Stimulated activated CD4-positive, alpha-beta T cell treated with anti-CD3 and anti-CD28 coated beads, Interleukin-15, amount 100 ng/mL, for 1 hour (primary cell): Measurements from ENCODE around the gene NPFFR1.

Experiments
- DNase-seq, 2 donors: peaks; one replicate each; pipeline ENCODE4 v3.0.0-alpha.2; 2020; ENCODE audit warnings: low read depth in 1 of 2, low spot score in 1 of 2

The NPFFR1 gene

DNA sequence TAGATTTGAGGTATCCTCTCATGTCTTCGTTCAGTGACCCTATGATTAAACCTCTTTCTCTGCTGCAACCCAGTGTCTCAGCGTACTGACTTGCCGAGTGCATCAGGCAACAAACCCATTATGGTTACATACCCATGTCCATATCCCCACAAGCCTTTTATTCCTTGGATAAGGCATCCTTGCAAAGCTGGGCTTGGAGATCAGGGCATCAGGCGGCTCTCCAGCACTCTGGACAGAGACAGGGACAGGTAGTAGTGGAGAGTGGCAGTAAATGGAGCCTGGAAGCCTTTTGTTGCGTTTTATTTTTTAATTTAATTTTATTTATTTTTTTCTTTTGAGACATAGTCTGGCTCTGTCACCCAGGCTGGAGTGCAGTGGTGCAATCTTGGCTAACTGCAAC is 32.0 kb upstream of the NPFFR1 start:
- no peak for DNase-seq

DNA sequence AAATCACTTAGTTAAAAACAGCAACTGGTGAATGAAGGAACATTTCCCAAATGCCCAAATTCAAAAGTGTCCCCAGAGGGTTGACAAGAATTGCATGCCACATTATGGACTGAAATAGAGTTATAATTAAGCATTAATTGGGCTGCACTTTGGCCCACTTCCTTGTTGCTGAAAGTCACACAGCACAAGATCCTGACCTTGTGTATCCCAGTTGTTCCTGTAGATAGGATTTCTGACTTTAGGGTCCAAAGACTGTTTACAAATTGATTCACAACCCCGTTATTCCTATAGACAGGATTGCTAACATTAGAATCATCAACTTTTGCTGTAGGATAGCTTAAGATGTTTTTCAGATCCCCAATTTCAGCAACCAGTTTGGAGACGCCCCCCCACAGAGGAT is 31.5 kb upstream of the NPFFR1 start:
- no peak for DNase-seq

DNA sequence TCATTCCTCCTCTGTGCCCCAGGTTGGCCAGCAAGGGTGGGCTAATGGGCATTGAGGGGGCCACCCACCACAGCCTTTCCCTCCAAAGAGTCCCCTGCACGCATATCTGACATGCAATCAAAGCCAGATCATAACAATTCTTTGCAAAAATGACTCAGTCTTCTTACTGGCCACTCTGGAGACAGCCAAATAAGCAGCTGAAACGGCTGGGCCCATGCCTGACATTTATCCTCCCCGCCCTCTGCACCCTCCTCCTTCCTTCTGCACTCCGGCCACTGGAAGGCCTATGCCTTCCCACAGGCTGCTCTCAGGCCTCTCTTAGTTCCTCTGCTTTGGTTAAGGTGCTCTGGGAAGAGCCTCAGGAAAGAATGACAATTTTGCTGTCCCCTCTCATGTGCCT is 29.2 kb upstream of the NPFFR1 start:
- DNase-seq, result no peak

DNA sequence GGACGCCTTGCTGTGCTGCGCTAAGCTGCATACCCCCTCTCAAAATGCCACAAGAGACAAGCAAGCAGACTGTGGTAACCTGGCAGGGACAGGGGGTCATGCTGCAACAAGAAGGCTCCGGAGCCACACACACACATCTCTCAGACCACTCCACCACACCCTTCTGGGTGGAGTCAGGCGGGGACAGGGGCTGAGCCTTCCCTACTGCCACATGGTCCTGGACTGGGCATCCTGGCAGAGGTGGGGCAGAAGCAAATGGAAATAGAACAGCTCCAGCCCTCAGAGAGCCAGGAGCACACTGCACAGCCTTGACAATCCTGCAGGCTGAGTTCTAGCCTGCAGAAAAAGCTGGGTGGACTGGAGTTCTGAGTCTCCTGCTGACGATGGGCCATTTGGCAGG is 28.4 kb upstream of the NPFFR1 start:
- DNase-seq, result no peak

DNA sequence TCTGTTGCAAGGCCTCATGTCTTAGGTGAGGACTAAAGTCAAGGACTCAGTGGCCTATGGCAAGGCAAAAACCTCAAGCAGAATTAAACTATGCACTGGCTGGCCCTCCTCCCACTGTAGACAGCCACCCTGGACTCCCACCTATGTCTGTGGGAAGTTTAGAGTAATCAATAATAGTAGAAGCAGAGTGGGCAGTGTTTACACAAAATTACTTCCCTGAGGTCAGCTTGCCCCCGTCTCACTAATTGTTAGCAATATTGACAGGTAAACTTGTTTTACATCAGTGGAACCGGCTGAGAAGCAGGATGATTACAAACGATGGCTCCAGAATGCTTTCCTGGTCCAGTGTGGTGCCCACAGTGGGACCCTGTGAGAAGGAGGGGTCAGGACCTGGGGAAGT is 27.9 kb upstream of the NPFFR1 start:
- no peak for DNase-seq

DNA sequence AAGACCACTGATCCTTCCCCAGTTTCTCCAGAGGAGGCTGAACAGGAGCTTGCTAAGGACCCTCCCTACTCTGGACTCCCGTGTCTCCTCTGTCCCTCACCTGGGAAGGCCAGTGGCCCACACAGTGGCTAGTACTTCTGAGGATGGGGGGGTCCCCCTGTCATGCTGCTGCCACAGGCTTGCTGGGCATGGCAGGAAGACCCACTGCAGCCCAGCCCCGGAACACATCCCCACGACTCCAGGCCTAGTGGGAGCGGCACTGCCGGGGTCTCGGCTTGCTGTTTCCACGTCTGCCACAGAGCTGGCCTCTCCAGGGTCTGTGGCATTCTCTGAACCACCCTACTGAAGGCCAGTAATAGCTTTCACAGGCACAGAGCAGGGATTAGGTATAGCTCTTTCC is 25.9 kb upstream of the NPFFR1 start:
- no peak for DNase-seq

DNA sequence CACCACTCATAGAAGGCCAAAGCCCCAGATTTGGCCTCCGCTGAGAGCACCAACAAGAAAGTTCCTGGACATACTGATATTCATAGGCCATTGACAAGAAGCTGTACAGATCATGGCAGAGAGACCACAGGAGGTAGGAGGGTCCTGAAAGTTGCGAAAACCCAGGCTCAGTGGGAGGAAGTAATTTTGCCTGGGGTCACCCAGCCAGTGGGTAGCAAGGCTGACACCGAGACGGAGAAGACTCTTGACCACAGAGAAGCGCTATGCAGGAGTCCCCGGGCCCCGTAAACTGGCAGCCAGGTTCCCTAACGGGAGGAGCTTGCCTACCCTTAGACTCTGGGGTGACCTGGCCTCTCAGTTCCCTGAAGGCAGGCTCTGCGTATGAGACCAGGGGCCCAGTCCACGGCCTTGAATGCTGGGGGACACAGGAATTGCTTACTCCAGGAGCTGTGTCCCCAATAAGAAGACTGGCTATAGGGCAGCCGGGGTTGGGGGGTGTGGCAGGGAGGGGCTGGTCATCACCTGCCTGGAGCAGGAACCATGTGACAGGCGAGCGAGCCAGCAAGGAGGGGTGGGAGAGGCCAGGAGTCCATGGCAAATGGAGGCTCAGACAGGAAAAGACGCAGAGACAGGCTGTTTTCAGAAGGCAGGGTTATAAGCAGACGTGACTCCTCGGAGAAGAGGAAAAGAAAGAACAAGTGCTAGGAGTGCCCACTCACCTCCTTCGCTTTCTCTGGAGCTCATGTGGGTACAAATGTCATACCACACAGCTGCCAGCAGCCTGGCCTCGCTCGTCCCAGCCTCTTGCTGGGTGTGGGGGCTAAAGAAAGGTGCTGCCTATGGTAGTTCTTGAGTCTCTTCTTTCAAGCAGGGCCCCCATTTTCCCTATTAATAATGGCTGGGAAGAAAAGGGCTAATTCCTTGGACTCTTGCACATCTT is 24.6 kb upstream of the NPFFR1 start:
- no peak for DNase-seq

DNA sequence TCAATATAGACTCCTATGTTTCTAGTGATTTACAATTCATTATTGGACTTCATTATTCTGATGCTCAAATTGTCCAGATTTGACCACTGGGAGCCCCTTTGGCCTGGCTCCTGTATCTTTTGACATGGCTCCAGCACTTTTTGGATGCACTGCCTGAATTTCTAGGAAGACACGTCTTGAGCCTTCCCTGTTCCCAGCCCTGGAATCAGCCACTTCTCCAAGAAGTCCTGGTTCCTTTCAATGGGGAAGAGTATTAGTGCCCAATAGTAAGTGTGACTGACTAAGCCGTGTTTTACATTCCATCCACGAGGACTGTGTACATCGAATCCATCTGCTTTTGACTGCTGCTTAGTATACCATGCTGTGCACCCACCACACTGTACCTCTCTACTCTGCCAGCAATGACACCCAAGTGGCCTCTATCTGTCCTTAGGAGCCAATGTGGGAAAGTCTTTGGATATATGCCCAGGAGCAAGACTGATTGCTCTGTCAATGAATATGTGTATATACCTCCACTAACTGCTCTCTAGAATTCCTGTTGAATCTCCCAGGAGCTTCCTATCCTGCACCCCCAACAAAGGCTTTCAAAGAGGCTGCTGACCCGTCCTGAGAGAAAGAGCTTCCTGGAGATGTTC is 23.2 kb upstream of the NPFFR1 start:
- no peak for DNase-seq

DNA sequence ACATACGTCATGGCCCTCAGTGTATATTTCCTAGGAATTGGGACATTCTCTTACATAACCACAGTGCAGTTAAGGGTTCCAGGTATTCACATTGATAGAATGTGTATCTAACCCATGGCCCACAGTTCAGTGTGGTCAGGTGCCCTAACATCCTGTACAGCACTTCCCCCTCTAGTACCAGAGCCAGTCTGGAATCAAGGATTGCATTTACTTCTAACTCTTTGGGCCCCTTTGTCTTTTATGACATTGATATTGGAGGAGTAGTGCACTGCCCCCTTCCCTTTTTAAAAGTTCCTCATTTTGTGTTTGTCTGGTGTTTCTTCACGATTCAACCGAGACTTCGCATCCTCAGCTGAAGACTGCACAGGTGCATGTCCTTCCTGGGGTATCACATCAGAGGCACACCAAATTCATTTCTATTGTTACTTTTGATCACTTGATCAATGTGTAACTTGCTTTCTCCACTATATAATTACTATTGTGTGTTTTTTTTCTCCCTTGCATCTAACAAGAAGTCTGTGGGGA is 22.4 kb upstream of the NPFFR1 start:
- no peak for DNase-seq

DNA sequence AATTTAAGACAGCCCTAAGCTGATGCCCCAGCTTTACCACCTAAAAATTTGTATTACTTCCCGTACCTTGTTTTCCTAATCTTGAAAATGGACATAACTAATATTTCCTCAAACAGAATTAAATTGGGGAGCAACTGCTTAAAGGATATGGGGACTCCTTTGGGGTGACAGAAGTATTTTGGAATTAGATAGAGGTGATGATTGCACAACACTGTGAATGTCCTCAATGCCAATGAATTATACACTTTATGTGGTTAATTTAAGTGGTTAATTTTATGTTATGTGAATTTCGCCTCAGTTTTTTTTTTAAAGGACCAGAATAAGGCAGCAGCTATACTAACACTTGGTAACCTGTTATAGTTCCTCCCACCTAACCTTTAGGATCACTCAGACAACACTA is 19.9 kb upstream of the NPFFR1 start:
- no peak for DNase-seq

DNA sequence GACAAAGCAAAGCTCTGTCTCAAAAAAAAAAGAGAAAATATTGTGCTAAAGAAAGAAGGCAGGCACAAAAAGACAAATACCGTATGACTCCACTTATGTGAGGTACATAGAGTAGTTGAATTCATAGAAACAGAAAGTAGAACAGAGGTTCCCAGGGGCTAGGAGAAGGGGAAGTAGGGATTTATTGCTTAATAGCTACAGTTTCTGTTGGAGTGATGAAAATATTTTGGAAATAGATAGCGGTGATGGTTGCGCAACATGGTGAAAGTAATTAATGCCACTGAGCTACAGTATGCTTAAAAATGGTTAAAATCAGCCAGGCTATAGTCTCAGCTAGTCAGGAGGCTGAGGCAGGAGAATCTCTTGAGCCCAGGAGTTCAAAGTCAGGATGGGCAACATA is 18.5 kb upstream of the NPFFR1 start:
- DNase-seq, result no peak

DNA sequence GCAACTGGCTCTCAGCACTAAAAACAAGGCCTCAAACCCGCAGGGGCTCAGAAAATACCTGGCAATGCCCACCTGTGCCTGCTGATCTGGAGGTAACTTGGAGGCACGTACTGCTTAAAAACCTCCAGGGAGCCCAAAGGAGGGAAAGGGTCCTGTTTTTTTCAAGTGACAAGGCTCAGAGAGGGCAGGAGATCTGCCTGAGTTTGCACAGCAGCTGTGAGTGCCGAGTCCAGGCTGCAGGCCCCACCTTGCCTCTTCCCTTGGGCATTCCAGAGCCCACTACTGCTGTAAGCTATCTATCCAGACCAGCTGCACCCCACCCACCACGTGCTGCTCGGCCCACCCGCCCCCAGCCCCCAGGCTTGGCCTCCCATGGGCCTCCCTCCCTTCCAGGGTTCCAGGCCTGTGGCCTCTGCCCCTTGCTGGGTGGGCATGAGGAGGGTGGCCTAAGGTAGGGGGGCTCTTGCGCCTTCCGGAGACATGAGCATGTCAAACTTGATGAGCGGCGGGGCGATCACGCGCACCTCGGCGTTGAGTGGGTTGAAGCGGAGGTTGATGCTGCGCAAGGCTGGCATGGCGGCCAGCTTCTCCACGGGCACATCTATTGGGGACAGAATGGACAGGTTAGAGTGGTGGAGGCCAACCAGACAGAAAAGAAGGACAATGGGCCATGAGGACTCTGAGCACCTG is 17.2 kb upstream of the NPFFR1 start:
- no peak for DNase-seq

DNA sequence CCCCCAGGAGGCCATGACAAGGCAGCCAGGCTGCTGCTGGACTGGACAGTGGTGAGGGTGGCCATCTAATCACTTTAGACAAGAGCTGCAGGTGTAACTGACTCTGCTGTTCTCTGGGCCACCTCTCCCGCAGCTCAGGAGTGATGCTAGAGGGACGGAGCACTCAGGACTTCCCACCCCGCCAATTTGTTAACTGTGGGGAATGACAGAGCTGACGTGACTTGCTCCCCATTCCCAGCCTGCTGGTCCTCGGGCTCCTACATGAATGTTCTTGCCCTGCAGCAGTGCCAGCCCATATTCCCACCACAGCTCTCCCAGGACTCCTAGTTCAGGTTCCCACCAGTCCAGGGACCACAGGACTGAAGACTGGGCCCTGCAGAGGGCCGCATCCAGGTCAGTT is 16.7 kb upstream of the NPFFR1 start:
- DNase-seq, result no peak

DNA sequence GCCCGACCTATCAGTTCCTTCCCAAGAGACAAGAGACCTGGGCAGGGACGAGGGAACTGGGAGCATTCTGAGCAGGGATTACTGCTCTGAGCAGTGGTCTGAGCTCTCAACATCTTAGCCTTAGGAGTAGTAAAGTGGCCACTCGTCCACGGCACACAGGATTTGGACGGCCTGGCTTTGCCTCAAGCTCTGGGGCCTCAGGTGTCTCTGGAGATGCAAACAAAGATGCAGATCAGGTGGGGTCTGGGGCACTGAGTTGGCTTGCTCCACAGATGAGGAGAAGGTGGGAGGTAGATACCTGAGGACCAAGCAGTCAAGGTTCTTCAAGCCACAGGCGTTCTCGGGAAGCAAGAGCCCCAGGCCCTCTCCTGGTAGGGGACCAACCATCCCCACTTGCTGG is 16.1 kb upstream of the NPFFR1 start:
- DNase-seq, result no peak

DNA sequence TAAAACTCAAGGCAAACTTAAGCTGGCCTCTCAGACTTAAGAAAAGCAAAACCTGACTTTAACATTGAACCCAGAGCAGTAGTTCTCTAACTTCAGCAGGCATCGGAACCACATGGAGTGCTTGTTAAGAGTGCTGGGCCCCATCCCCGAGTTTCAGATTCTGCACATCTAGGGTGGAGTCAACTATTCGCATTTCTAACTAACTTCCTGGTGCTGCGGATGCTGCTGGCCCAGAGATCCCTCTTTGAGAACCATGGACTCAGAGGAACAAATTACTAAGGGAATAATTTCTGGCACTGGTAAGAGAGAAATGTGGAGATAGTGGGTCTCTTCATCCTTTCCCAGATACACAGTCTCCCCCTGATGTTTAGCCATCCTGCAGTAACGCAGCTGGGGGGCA is 14.6 kb upstream of the NPFFR1 start:
- DNase-seq, result no peak

DNA sequence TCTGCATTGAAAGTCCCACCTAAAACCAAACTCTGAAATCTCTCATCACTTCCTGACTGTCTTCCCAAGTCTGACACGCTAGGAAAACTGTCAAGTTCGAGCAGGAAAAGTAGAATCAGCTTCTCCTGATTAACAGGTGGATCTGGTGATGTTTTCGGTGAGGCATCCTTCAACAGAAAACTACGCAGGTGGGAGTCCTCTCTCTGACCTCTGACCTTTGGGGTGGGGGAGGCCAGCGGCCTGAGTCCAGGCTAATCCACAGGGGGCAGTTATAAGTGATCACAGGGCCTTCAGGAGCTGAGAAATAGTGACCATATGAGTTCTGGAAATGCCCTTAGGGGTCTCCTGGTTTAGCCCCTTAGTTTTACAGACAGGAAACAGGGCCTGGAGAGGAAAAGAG is 13.4 kb upstream of the NPFFR1 start:
- no peak for DNase-seq

DNA sequence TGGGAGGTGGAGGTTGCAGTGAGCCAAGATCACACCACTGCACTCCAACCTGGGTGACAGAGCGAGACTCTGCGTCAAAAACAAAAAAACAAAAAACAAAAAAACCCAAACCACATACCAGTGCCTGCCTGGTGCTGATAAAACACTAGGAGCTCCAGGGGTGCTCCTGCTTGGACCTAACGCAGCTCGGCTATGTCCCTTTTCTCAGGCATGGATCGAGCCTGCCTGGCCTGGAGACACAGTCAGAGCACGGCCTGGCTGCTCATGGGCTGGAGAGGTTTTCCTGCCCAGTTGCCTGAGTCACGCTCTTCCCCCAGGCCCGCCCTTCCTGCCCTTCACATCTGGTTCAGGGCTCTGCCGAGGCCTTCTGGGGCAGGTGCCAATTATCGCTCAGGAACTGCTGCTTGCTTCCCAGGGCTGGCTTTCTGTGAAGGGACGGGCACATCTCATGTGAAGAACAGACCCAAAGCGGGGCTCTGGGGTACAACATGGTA is 12.6 kb upstream of the NPFFR1 start:
- DNase-seq, result no peak

DNA sequence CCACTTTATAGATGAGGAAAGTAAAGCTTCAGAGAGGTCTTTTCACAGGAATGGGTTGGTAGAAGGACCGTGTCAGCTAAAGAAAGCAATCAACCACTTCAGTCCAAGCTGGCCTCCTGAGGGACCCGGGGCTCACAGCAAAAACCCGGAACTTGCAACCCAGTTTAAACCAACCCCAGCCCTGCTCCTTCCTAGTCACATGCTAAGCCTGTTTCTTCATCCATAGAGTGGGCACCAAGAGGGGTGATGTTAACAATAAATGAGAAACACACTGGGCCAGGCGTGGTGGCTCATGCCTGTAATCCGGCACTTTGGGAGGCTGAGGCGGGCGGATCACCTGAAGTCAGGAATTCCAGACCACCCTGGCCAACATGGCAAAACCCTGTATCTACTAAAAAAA is 12.1 kb upstream of the NPFFR1 start:
- no peak for DNase-seq

DNA sequence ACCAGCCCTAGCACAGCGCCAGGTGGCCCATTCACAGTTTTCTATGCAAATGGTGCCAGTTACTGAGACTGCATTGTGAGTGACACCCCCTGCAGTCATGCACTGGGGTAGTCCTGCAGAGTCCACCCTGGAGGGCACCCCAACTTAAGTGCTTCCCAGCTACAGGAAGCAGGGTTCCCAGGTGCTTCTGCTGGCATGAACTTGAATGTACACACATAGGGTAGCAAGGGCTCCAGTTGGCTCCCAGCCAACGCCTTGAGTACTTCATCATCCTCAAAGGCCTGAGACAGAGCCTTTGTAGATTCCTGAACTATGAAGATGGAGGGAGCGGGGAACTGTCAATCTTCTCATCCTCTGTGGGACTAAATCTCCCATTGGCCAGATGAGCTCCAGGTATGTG is 11.5 kb upstream of the NPFFR1 start:
- no peak for DNase-seq

DNA sequence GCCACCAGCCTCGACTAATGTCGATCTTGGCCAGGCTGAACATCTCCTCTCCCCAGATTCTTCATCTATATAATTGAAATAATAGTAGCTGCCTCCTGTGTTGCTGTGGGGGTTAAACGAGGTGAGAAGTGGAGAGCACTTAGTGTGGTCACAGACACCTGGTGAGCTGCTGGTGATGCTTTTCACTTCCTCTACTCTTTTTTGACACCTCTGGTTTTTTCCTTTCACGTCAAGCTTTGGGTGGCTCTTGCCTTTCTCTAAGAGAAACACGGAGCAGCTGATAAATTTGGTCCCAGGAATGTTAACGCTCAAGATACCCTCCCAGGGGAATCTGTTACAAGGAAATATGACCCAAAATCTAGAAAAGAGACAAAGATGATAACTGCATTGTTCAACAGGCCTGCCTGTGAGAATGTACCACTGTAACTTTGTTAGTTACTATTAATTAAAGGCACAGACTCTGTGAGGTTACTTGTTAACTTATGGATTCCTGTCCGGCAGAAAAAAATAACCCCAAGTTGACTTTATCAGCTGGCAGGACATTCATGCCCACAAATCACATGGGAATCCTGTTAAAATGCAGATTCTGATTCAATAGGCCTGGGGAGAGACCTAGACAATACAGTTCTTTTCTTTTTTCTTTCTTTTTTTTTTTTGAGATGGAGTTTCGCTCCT is 9.5 kb upstream of the NPFFR1 start:
- DNase-seq, result no peak

DNA sequence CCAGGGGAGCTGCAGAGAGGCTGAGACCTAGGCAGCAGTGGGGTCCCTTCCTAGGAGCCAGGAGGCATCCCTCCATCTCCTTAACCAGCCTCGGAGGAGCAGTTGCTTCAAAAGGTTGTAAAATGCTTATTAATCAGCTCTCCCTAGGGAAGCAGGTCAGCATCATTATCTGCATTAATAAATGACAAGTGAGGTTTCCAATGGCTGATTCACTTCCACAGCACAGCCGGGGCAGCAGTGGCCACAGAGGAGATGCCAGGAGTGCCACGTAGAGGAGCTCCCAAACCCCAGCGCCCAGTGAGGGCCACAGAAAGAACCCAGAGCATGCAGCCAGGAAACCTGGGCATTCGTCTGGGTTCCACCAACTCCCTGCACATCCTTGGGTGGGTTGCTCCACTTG is 8.2 kb upstream of the NPFFR1 start:
- DNase-seq, result no peak
